Measurements from ENCODE around the gene REM2.
A peak's percentile ranks its signal among the peaks of the same experiment; 100 is the strongest.

REM2 gene

GRCh38 chr14:22883173-22883976 is at the start of gene REM2:
REM2 (plus strand) TSS chr14:22883222; CDS start chr14:22883288, 66 bp downstream.
- DNase-seq = no peak

GRCh38 chr14:22835505-22835904 is 47.5 kb upstream of the REM2 start:
- no peak for DNase-seq

- peak; percentile 24 for DNase-seq
These were observed 46.5 kb upstream of the REM2 start, which contains the start of gene MMP14 for GRCh38 chr14:22836301-22837113. MMP14 (plus strand) TSS chr14:22836585; CDS start chr14:22836818, 233 bp downstream.

GRCh38 chr14:22837114-22837749 is 45.8 kb upstream of the REM2 start:
- DNase-seq = peak; percentile 28

GRCh38 chr14:22837750-22838538 is 45.1 kb upstream of the REM2 start:
- DNase-seq = peak; percentile 35

GRCh38 chr14:22838631-22839041 is 44.4 kb upstream of the REM2 start:
- peak; percentile 30 for DNase-seq

- no peak for DNase-seq
These were observed 43.8 kb upstream of the REM2 start for GRCh38 chr14:22839159-22839779.

GRCh38 chr14:22841311-22841710 is 41.7 kb upstream of the REM2 start:
- no peak for DNase-seq

GRCh38 chr14:22841769-22842168 is 41.3 kb upstream of the REM2 start:
- DNase-seq = no peak

- no peak for DNase-seq
These were observed 40.6 kb upstream of the REM2 start for GRCh38 chr14:22842211-22843122.

- no peak for DNase-seq
These were observed 39.7 kb upstream of the REM2 start for GRCh38 chr14:22843123-22843925.

GRCh38 chr14:22844221-22845102 is 38.6 kb upstream of the REM2 start:
- no peak for DNase-seq

GRCh38 chr14:22845103-22845394 is 38.0 kb upstream of the REM2 start:
- DNase-seq = no peak

- no peak for DNase-seq
These were observed 37.0 kb upstream of the REM2 start for GRCh38 chr14:22845821-22846625.

GRCh38 chr14:22846811-22847307 is 36.2 kb upstream of the REM2 start:
- DNase-seq = no peak

- no peak for DNase-seq
These were observed 35.2 kb upstream of the REM2 start for GRCh38 chr14:22847661-22848341.

GRCh38 chr14:22848351-22849164 is 34.5 kb upstream of the REM2 start:
- peak; percentile 34 for DNase-seq

All from NCI-H226 (cell line).